Loucy (cell line): Measurements from ENCODE around the gene HELT.

Source experiments
- CTCF ChIP-seq: fragments of 200-600 bp; sonication (generic); conservative IDR thresholded peaks from 2 replicates; pipeline ENCODE4 v1.5.1; 2014; ENCODE audit warnings: mild to moderate bottlenecking, antibody characterized with exemption, low read length
- EZH2phosphoT487 ChIP-seq: fragments of 200-600 bp; IDR thresholded peaks from 2 replicates; pipeline ENCODE4 v1.6.1; 2018; ENCODE audit warnings: antibody characterized with exemption, mild to moderate bottlenecking, moderate library complexity, borderline replicate concordance

- TF ChIP-seq CTCF: no peak
- TF ChIP-seq EZH2phosphoT487: no peak
These were observed 14.8 kb downstream of the HELT start for GRCh38 chr4:185033072-185033471.
